K562 (cell line): ENCODE measurements around the gene LPCAT3. TPM values are rescaled to one million over a fixed set of nuclear protein-coding genes. Genes with fewer than 3 reads are reported as not detected.

ENCODE experiments used
- BMI1 ChIP-seq: fragments of 150-350 bp; IDR thresholded peaks from 2 replicates; pipeline ENCODE4 v1.6.1; 2014; ENCODE audit warnings: low read length
- DIDO1 ChIP-seq: fragments of 450-650 bp; IDR thresholded peaks from 2 replicates; pipeline ENCODE4 v1.6.1; 2016; ENCODE audit warnings: low read depth, missing biosample characterization, missing genetic modification characterization
- E2F3 ChIP-seq: fragments of 250-450 bp; sonication (Bioruptor Pico); IDR thresholded peaks from 2 replicates; pipeline ENCODE4 v1.4.0; 2020; ENCODE audit warnings: mild to moderate bottlenecking
- EZH2 ChIP-seq: IDR thresholded peaks from 2 replicates; pipeline ENCODE4 v1.6.1; 2012; ENCODE audit warnings: low read depth, mild to moderate bottlenecking, inconsistent platforms, low read length, borderline replicate concordance
- FOXK1 ChIP-seq: sonication (generic); formaldehyde crosslinking; IDR thresholded peaks from 2 replicates; pipeline ENCODE4 v1.8.0; 2022; ENCODE audit warnings: missing genetic modification reagents, mild to moderate bottlenecking, borderline replicate concordance
- FUS ChIP-seq: fragments of 200-400 bp; formaldehyde crosslinking; optimal IDR thresholded peaks from 2 replicates; pipeline ENCODE3; 2017; ENCODE audit warnings: low read depth, low read length
- MECOM ChIP-seq: fragments of 250-450 bp; sonication (Bioruptor Pico); IDR thresholded peaks from 2 replicates; pipeline ENCODE4 v1.8.0; 2022; ENCODE audit warnings: inconsistent platforms
- NR2F6 ChIP-seq: fragments of 450-650 bp; formaldehyde crosslinking; IDR thresholded peaks from 2 replicates; pipeline ENCODE4 v1.4.0; 2020; ENCODE audit warnings: mild to moderate bottlenecking
- POLR2H ChIP-seq: IDR thresholded peaks from 2 replicates; pipeline ENCODE4 v1.6.1; 2016; ENCODE audit warnings: missing genetic modification characterization, low read depth, mild to moderate bottlenecking, control low read depth, missing compliant biosample characterization, moderate library complexity
- SPI1 ChIP-seq: IDR thresholded peaks from 2 replicates; pipeline ENCODE4 v1.6.1; 2011; ENCODE audit warnings: low read depth, low read length, control low read depth, borderline replicate concordance
- TAF1 ChIP-seq: IDR thresholded peaks from 2 replicates; pipeline ENCODE4 v1.6.1; 2011; ENCODE audit warnings: mild to moderate bottlenecking, low read length, moderate library complexity; ENCODE audit not compliant: insufficient read depth, control insufficient read depth, severe bottlenecking; ENCODE audit errors: extremely low read depth
- TEAD2 ChIP-seq: fragments of 450-650 bp; IDR thresholded peaks from 2 replicates; pipeline ENCODE4 v1.6.1; 2016; ENCODE audit warnings: missing genetic modification characterization, control low read depth, missing compliant biosample characterization
- ZEB2 ChIP-seq: fragments of 450-650 bp; IDR thresholded peaks from 2 replicates; pipeline ENCODE4 v1.6.1; 2016
- polyA plus RNA-seq, 8 experiments: library from polyadenylated mRNA; depleted of rRNA in 4 of 8; stranded (reverse) in 5 of 8; unstranded in 3 of 8; fragments of >200 nt; fragmentation: Nextera tagmentation in 2 of 8; fragmentation: Illumina TruSeq in 1 of 8; extraction: Ambion mirVana in 2 of 8; extraction: Trizol in 1 of 8; gene quantifications; 2 replicates each; pipeline versions ENCODE4 v1.2.1 to v1.2.3, GENCODE V29; 2011 to 2014; ENCODE audit warnings: inconsistent platforms in 1 of 8, missing spikeins in 1 of 8
- total RNA-seq, 7 experiments: library from RNA; depleted of rRNA in 6 of 7; stranded (reverse); fragments of >200 nt in 6 of 7; fragmentation: Illumina TruSeq in 2 of 7; extraction: Trizol in 2 of 7; gene quantifications; 2 replicates each; pipeline versions ENCODE4 v1.2.1 to v1.2.3, GENCODE V29; 2011 to 2021; ENCODE audit warnings: low replicate concordance in 1 of 7
- TF ChIP-seq, protein P1 (sequence below): fragments of 250-450 bp; sonication (Bioruptor Pico); IDR thresholded peaks from 2 replicates; pipeline ENCODE4 v1.5.1; 2021; ENCODE audit warnings: mild to moderate bottlenecking
- TF ChIP-seq, protein P2 (sequence below): fragments of 450-650 bp; IDR thresholded peaks from 2 replicates; pipeline ENCODE4 v1.6.1; 2016; ENCODE audit warnings: mild to moderate bottlenecking, moderate library complexity
- TF ChIP-seq, protein P3 (sequence below): fragments of 250-450 bp; sonication (Bioruptor Pico); IDR thresholded peaks from 2 replicates; pipeline ENCODE4 v1.8.0; 2022; ENCODE audit warnings: inconsistent platforms

LPCAT3 gene
- total and polyA plus RNA-seq, 9 of the 15 experiments (the other 6 are each of a cell fraction or from before 2014, with no cell fraction given): 4.9 to 52.5 (median 25.3) TPM

DNA sequence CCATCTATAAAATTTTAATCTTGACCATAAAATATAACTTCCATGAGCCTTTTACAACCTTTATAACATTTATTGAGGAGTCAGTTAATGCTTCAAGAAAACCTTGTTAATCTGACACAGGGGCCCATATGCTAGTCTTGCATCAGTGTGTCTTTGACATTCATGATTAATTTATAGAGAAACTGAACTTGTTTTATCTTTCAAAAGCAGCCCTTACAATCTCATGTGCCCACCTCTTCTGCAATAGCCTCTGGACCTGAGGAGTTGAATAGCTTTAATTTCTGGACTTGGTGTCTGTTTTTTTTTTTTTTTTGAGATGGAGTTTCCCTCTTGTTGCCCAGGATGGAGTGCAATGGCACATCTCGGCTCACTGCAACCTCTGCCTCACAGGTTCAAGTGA lies 8.6 kb upstream of the LPCAT3 start (continued):
- no peak for TF ChIP-seq FUS
- no peak for TF ChIP-seq E2F3 (CRISPR knock-in tag)
- TF ChIP-seq SPI1: no peak
- TF ChIP-seq POLR2H (tag): no peak
- no peak for TF ChIP-seq TEAD2 (tag)
- no peak for TF ChIP-seq EZH2
- TF ChIP-seq FOXK1: no peak
- TF ChIP-seq DIDO1 (tag): no peak
- TF ChIP-seq TAF1: no peak
- TF ChIP-seq, protein P1, sequence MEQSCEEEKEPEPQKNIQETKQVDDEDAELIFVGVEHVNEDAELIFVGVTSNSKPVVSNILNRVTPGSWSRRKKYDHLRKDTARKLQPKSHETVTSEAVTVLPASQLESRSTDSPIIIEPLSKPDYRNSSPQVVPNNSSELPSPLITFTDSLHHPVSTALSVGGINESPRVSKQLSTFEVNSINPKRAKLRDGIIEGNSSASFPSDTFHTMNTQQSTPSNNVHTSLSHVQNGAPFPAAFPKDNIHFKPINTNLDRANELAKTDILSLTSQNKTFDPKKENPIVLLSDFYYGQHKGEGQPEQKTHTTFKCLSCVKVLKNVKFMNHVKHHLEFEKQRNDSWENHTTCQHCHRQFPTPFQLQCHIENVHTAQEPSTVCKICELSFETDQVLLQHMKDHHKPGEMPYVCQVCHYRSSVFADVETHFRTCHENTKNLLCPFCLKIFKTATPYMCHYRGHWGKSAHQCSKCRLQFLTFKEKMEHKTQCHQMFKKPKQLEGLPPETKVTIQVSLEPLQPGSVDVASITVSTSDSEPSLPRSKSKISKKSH (CRISPR knock-in tag): no peak
- TF ChIP-seq, protein P2, sequence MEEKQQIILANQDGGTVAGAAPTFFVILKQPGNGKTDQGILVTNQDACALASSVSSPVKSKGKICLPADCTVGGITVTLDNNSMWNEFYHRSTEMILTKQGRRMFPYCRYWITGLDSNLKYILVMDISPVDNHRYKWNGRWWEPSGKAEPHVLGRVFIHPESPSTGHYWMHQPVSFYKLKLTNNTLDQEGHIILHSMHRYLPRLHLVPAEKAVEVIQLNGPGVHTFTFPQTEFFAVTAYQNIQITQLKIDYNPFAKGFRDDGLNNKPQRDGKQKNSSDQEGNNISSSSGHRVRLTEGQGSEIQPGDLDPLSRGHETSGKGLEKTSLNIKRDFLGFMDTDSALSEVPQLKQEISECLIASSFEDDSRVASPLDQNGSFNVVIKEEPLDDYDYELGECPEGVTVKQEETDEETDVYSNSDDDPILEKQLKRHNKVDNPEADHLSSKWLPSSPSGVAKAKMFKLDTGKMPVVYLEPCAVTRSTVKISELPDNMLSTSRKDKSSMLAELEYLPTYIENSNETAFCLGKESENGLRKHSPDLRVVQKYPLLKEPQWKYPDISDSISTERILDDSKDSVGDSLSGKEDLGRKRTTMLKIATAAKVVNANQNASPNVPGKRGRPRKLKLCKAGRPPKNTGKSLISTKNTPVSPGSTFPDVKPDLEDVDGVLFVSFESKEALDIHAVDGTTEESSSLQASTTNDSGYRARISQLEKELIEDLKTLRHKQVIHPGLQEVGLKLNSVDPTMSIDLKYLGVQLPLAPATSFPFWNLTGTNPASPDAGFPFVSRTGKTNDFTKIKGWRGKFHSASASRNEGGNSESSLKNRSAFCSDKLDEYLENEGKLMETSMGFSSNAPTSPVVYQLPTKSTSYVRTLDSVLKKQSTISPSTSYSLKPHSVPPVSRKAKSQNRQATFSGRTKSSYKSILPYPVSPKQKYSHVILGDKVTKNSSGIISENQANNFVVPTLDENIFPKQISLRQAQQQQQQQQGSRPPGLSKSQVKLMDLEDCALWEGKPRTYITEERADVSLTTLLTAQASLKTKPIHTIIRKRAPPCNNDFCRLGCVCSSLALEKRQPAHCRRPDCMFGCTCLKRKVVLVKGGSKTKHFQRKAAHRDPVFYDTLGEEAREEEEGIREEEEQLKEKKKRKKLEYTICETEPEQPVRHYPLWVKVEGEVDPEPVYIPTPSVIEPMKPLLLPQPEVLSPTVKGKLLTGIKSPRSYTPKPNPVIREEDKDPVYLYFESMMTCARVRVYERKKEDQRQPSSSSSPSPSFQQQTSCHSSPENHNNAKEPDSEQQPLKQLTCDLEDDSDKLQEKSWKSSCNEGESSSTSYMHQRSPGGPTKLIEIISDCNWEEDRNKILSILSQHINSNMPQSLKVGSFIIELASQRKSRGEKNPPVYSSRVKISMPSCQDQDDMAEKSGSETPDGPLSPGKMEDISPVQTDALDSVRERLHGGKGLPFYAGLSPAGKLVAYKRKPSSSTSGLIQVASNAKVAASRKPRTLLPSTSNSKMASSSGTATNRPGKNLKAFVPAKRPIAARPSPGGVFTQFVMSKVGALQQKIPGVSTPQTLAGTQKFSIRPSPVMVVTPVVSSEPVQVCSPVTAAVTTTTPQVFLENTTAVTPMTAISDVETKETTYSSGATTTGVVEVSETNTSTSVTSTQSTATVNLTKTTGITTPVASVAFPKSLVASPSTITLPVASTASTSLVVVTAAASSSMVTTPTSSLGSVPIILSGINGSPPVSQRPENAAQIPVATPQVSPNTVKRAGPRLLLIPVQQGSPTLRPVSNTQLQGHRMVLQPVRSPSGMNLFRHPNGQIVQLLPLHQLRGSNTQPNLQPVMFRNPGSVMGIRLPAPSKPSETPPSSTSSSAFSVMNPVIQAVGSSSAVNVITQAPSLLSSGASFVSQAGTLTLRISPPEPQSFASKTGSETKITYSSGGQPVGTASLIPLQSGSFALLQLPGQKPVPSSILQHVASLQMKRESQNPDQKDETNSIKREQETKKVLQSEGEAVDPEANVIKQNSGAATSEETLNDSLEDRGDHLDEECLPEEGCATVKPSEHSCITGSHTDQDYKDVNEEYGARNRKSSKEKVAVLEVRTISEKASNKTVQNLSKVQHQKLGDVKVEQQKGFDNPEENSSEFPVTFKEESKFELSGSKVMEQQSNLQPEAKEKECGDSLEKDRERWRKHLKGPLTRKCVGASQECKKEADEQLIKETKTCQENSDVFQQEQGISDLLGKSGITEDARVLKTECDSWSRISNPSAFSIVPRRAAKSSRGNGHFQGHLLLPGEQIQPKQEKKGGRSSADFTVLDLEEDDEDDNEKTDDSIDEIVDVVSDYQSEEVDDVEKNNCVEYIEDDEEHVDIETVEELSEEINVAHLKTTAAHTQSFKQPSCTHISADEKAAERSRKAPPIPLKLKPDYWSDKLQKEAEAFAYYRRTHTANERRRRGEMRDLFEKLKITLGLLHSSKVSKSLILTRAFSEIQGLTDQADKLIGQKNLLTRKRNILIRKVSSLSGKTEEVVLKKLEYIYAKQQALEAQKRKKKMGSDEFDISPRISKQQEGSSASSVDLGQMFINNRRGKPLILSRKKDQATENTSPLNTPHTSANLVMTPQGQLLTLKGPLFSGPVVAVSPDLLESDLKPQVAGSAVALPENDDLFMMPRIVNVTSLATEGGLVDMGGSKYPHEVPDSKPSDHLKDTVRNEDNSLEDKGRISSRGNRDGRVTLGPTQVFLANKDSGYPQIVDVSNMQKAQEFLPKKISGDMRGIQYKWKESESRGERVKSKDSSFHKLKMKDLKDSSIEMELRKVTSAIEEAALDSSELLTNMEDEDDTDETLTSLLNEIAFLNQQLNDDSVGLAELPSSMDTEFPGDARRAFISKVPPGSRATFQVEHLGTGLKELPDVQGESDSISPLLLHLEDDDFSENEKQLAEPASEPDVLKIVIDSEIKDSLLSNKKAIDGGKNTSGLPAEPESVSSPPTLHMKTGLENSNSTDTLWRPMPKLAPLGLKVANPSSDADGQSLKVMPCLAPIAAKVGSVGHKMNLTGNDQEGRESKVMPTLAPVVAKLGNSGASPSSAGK: no peak
- TF ChIP-seq NR2F6 (CRISPR knock-in tag): no peak
- TF ChIP-seq BMI1: no peak
- TF ChIP-seq, protein P3, sequence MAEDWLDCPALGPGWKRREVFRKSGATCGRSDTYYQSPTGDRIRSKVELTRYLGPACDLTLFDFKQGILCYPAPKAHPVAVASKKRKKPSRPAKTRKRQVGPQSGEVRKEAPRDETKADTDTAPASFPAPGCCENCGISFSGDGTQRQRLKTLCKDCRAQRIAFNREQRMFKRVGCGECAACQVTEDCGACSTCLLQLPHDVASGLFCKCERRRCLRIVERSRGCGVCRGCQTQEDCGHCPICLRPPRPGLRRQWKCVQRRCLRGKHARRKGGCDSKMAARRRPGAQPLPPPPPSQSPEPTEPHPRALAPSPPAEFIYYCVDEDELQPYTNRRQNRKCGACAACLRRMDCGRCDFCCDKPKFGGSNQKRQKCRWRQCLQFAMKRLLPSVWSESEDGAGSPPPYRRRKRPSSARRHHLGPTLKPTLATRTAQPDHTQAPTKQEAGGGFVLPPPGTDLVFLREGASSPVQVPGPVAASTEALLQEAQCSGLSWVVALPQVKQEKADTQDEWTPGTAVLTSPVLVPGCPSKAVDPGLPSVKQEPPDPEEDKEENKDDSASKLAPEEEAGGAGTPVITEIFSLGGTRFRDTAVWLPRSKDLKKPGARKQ (CRISPR knock-in tag): no peak
- no peak for TF ChIP-seq MECOM (CRISPR knock-in tag)
- no peak for TF ChIP-seq ZEB2
